ENCODE results near the gene MAP4K5.

MAP4K5 gene

GRCh38 chr14:50531595-50532501 is 521 bp downstream of the MAP4K5 start:
- H3K4me1 ChIP-seq (ENCODE audit: control insufficient read depth, insufficient read depth, low read length) = peaks cover 37% of the 10 kb centered on the region
- H3K9me3 ChIP-seq (ENCODE audit: control insufficient read depth, low read length) = no peaks in the 10 kb centered on the region
- H3K9ac ChIP-seq (ENCODE audit: low read length) = peak overlapping the region; percentile 92
- H3K4me3 ChIP-seq (ENCODE audit: low read length) = peak overlapping the region; percentile 93
- no peaks in the 10 kb centered on the region for H3K36me3 ChIP-seq (ENCODE audit: control insufficient read depth, insufficient read depth, low read length, severe bottlenecking)
- DNase-seq (ENCODE audit: low read depth) = peak; percentile 75
- H3K27me3 ChIP-seq (replicated peaks; ENCODE audit: control insufficient read depth, insufficient read depth, low read length) = no peaks in the 10 kb centered on the region

- Histone ChIP-seq H3K4me3 (ENCODE audit: low read length) (peak overlapping the region; percentile 93), H3K4me1 (ENCODE audit: control insufficient read depth, insufficient read depth, low read length) (peaks cover 37% of the 10 kb centered on the region), H3K36me3 (ENCODE audit: control insufficient read depth, insufficient read depth, low read length, severe bottlenecking) (no peaks in the 10 kb centered on the region), H3K9me3 (ENCODE audit: control insufficient read depth, low read length) (no peaks in the 10 kb centered on the region), H3K9ac (ENCODE audit: low read length) (peak overlapping the region; percentile 92), H3K27me3 (replicated peaks; ENCODE audit: control insufficient read depth, insufficient read depth, low read length) (no peaks in the 10 kb centered on the region)
- no peak for DNase-seq (ENCODE audit: low read depth)
Measured at GRCh38 chr14:50530794-50531365, 1.5 kb downstream of the MAP4K5 start.

GRCh38 chr14:50530358-50530757 is 2.0 kb downstream of the MAP4K5 start:
- H3K9me3 ChIP-seq (ENCODE audit: control insufficient read depth, low read length) = no peaks in the 10 kb centered on the region
- no peaks in the 10 kb centered on the region for H3K27me3 ChIP-seq (replicated peaks; ENCODE audit: control insufficient read depth, insufficient read depth, low read length)
- H3K4me3 ChIP-seq (ENCODE audit: low read length) = peak overlapping the region; percentile 93
- H3K4me1 ChIP-seq (ENCODE audit: control insufficient read depth, insufficient read depth, low read length) = peaks cover 37% of the 10 kb centered on the region
- no peaks in the 10 kb centered on the region for H3K36me3 ChIP-seq (ENCODE audit: control insufficient read depth, insufficient read depth, low read length, severe bottlenecking)
- peak overlapping the region; percentile 92 for H3K9ac ChIP-seq (ENCODE audit: low read length)
- peak; percentile 66 for DNase-seq (ENCODE audit: low read depth)

GRCh38 chr14:50529288-50530179 is 2.8 kb downstream of the MAP4K5 start:
- DNase-seq (ENCODE audit: low read depth) = no peak
- Histone ChIP-seq H3K9ac (ENCODE audit: low read length) (peak overlapping the region; percentile 92), H3K4me3 (ENCODE audit: low read length) (peak overlapping the region; percentile 93), H3K27me3 (replicated peaks; ENCODE audit: control insufficient read depth, insufficient read depth, low read length) (no peaks in the 10 kb centered on the region), H3K36me3 (ENCODE audit: control insufficient read depth, insufficient read depth, low read length, severe bottlenecking) (no peaks in the 10 kb centered on the region), H3K9me3 (ENCODE audit: control insufficient read depth, low read length) (no peaks in the 10 kb centered on the region), H3K4me1 (ENCODE audit: control insufficient read depth, insufficient read depth, low read length) (peaks cover 37% of the 10 kb centered on the region)

GRCh38 chr14:50528000-50528399 is 4.4 kb downstream of the MAP4K5 start:
- H3K4me1 ChIP-seq (ENCODE audit: control insufficient read depth, insufficient read depth, low read length) = peaks cover 34% of the 10 kb centered on the region
- DNase-seq (ENCODE audit: low read depth) = peak; percentile 54
- no peaks in the 10 kb centered on the region for H3K36me3 ChIP-seq (ENCODE audit: control insufficient read depth, insufficient read depth, low read length, severe bottlenecking)

GRCh38 chr14:50524731-50525515 is 7.4 kb downstream of the MAP4K5 start:
- Histone ChIP-seq H3K9ac (ENCODE audit: low read length) (no peak overlapping the region), H3K4me3 (ENCODE audit: low read length) (no peak overlapping the region), H3K9me3 (ENCODE audit: control insufficient read depth, low read length) (no peaks in the 10 kb centered on the region), H3K36me3 (ENCODE audit: control insufficient read depth, insufficient read depth, low read length, severe bottlenecking) (no peaks in the 10 kb centered on the region), H3K27me3 (replicated peaks; ENCODE audit: control insufficient read depth, insufficient read depth, low read length) (no peaks in the 10 kb centered on the region), H3K4me1 (ENCODE audit: control insufficient read depth, insufficient read depth, low read length) (peaks cover 32% of the 10 kb centered on the region)
- DNase-seq (ENCODE audit: low read depth) = no peak

More at GRCh38 chr14:50528000-50528399, 4.4 kb downstream of the MAP4K5 start:
- H3K27me3 ChIP-seq (replicated peaks; ENCODE audit: control insufficient read depth, insufficient read depth, low read length) = no peaks in the 10 kb centered on the region
- no peak overlapping the region for H3K9ac ChIP-seq (ENCODE audit: low read length)
- no peaks in the 10 kb centered on the region for H3K9me3 ChIP-seq (ENCODE audit: control insufficient read depth, low read length)
- H3K4me3 ChIP-seq (ENCODE audit: low read length) = no peak overlapping the region

- Histone ChIP-seq H3K9ac (ENCODE audit: low read length) (no peak overlapping the region), H3K36me3 (ENCODE audit: control insufficient read depth, insufficient read depth, low read length, severe bottlenecking) (no peaks in the 10 kb centered on the region), H3K4me1 (ENCODE audit: control insufficient read depth, insufficient read depth, low read length) (peaks cover 23% of the 10 kb centered on the region), H3K27me3 (replicated peaks; ENCODE audit: control insufficient read depth, insufficient read depth, low read length) (no peaks in the 10 kb centered on the region), H3K9me3 (ENCODE audit: control insufficient read depth, low read length) (no peaks in the 10 kb centered on the region), H3K4me3 (ENCODE audit: low read length) (no peak overlapping the region)
- DNase-seq (ENCODE audit: low read depth) = no peak
Measured at GRCh38 chr14:50524060-50524459, 8.3 kb downstream of the MAP4K5 start.

- peaks cover 17% of the 10 kb centered on the region for H3K4me1 ChIP-seq (ENCODE audit: control insufficient read depth, insufficient read depth, low read length)
- no peaks in the 10 kb centered on the region for H3K9me3 ChIP-seq (ENCODE audit: control insufficient read depth, low read length)
- H3K36me3 ChIP-seq (ENCODE audit: control insufficient read depth, insufficient read depth, low read length, severe bottlenecking) = no peaks in the 10 kb centered on the region
- H3K27me3 ChIP-seq (replicated peaks; ENCODE audit: control insufficient read depth, insufficient read depth, low read length) = no peaks in the 10 kb centered on the region
- DNase-seq (ENCODE audit: low read depth) = no peak
- H3K4me3 ChIP-seq (ENCODE audit: low read length) = no peak overlapping the region
- H3K9ac ChIP-seq (ENCODE audit: low read length) = no peak overlapping the region
Measured at GRCh38 chr14:50523271-50524041, 8.9 kb downstream of the MAP4K5 start.

GRCh38 chr14:50521912-50522341 is 10.4 kb downstream of the MAP4K5 start:
- Histone ChIP-seq H3K27me3 (replicated peaks; ENCODE audit: control insufficient read depth, insufficient read depth, low read length) (no peaks in the 10 kb centered on the region), H3K4me1 (ENCODE audit: control insufficient read depth, insufficient read depth, low read length) (peaks cover 9% of the 10 kb centered on the region), H3K9me3 (ENCODE audit: control insufficient read depth, low read length) (no peaks in the 10 kb centered on the region), H3K36me3 (ENCODE audit: control insufficient read depth, insufficient read depth, low read length, severe bottlenecking) (no peaks in the 10 kb centered on the region), H3K4me3 (ENCODE audit: low read length) (no peak overlapping the region), H3K9ac (ENCODE audit: low read length) (no peak overlapping the region)
- DNase-seq (ENCODE audit: low read depth) = no peak
